Germinal center (tissue), 1 donor: Measurements from ENCODE around the gene METTL25B.
A peak's percentile ranks its signal among the peaks of the same experiment; 100 is the strongest.

Experiments used
- DNase-seq: peaks from one replicate; pipeline ENCODE4 v3.0.0; 2012; ENCODE audit warnings: mixed read lengths, low spot score

The METTL25B gene

DNA sequence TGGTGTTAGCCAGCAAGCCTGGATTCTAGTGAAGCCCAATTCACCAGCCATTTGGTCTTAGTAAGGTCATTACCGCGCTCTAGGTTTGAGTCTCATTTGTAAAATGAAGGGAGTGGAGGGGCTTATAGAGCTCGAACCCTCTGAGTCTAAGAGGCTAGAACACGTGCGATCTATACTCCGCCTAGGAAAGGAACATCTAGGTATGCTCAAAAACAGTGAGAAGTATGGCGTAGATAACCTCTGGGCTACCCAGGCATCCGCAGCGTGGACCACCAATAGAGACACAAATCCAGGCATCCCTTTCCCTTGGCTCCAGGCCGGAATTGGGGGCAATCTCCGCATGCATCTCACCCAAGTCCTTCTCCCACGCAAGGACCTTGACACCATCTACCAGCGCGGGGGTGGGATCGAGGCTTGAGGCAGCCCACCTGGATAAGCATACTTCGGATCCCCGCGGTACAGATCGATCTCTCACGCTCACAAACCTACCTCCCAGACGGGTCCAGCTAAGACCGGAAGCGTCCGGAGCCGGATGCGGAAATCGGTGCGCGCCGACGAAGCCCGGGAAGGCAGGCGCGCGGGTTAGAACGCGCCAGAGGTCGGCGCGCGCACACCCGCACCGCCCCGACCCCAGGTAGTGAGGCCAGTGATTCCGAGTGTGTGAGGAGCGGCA lies at the start of gene METTL25B:
Gene METTL25B, plus strand, starts transcription at position 544 of the 673 bp plus-strand sequence. CDS start 636 bp downstream, outside the sequence.
- DNase-seq, result no peak

GRCh38 chr1:156680056-156680455 lies 48.2 kb upstream of the METTL25B start:
- no peak for DNase-seq

GRCh38 chr1:156681196-156681960 lies 46.9 kb upstream of the METTL25B start:
- DNase-seq, result no peak

GRCh38 chr1:156682166-156682890 lies 45.9 kb upstream of the METTL25B start:
- no peak for DNase-seq

DNA sequence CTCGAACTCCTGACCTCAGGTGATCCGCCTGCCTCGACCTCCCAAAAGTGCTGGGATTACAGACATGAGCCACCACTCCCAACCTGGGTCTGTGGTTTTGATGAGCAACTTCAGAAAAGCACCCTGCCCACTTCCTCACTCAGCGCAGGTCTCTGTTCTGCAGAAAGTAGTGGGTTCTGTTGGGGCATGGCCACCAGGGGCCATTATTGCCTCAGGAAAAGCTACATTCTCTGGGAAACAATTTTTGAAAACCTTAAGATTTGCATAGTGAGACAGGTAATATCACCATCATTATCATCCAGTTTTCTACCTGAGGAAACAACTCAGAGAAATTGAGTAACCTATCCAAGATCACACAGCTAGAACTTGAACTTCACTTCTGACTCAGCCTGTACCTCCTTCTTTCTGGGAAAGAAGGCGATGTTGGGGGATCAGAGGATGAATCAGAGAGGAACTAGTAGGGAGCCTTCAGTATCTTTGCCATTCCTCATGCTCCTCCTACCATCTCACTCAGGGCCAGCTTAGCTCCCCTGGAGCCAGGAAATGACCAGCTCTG lies 44.0 kb upstream of the METTL25B start:
- DNase-seq, result no peak

GRCh38 chr1:156689035-156689952 lies 39.0 kb upstream of the METTL25B start:
- peak; percentile 88 for DNase-seq

- no peak for DNase-seq
Measured at GRCh38 chr1:156689953-156690674, 38.2 kb upstream of the METTL25B start.

DNA sequence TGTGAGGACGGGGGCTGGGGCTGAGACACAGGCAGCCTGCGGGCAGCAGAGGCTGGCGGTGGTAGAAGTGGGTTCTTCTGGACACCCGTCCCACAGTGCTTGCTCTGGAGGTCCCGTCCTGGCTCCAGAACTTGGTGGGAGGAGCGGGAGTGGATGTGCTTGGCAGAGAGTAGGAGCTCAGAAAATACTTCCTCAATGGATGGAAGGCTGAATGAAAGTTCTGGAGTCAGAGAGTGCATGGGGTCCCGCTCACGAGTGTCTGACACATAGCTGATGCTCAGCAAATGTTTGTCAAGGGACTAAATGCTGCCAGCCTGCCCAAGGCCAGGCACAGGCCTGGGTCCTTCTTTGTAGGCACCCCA lies 37.6 kb upstream of the METTL25B start:
- no peak for DNase-seq

DNA sequence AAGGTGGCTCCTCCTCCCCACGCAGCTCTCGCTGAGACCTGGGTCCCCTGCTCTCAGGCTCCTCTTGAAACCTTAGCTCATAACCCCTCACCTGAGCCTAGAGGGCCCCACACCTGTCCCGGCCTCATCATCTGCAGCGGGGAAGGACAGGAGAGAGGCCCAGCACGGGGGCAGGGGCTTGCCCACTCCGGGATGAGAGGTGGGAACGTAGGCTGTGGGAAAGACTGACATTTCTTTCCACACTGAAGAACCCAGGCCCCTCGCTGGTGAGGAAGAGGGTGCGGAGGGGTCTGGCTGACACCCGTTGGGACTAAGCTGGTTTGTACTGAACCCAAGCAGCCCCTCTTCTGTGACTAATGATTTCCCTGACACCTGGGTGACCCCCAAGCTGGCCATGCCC lies 37.1 kb upstream of the METTL25B start:
- no peak for DNase-seq

- DNase-seq, result no peak
Measured at GRCh38 chr1:156691665-156692440, 36.4 kb upstream of the METTL25B start.

DNA sequence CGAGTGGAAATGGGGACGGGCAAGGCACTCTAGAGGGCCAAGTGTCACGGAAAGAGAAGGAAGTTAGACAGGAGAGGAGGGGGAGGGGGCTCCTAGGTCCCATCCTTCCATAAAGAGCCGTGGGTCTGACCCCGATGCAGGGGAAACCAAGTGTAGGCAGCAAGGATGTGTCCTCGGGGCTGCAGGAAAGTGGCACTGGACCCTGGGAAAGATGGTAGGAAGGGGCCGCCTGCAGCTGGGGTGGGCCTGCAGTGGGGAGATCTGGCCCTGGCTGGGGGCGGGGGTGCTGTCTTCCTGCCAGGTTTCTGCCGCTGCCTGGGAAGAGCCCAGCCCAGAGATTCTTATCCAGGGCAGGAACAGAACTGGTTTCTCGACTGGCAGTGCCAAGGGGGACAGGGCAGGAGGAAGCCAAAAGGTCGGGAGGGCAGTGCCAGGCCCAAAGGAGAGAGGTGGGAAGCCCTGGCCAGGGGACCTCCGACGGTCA lies 35.8 kb upstream of the METTL25B start:
- DNase-seq, result no peak

GRCh38 chr1:156692925-156693847 lies 35.1 kb upstream of the METTL25B start:
- no peak for DNase-seq

DNA sequence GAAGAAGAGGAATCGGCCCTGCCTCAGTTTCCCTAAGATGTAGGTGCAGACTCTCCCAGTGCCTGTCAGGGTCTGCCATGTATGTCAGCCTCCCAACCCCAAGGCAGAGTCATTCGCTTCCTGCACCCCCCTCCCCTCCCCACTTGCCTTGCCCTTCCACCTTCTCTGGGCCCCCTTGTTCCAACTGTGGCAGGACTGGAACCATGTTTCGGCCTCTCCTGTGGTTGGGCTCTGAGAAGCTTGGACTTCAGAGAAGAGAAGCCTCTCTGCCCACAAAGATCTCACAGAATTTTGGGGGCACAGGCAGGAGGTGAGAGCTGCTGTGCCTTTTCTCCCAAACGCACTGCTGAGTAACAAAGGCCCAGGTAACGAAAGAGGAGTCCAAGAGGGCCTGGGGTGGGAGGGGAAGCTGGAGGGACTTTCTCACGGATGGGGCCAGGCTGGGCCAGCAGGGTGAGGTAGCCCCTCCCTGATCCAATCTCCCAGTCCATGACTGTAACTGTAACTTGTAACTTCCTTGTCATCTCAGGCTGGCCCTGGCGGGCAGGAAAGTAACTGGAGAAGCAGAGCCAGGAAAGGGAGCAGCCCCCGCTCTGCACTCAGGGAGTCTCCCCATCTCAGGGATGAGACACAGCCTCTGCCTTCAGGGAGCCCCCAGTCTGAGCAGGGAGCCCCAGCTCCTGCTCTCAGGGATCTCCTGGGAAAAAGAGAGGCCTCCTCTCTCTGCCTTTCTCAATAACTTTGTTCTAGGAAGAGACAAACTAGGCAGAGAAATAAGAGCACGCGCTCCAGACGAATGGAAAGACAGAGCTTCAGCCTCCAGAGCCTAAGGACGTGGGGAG lies 34.2 kb upstream of the METTL25B start:
- no peak for DNase-seq

GRCh38 chr1:156694690-156694962 lies 33.6 kb upstream of the METTL25B start:
- no peak for DNase-seq

DNA sequence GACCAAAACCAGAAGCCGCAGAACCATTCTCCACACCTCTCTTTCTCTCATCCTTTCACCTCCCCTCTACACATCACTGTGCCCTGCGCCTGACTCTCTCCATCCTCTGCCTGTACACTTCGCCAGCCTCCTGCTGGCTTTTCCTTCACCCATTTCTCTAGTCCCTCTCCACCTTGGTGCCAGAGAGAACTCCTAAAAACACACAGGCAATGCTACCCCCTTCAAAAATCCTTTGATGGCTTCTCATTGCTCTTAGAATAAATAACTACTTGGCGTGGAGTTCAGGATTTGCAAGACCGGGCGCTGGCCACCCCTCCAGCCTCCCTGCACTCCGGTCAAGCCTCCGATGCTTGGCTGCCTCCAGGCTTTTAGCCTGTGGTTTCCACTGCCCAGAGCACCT lies 31.5 kb upstream of the METTL25B start:
- no peak for DNase-seq

DNA sequence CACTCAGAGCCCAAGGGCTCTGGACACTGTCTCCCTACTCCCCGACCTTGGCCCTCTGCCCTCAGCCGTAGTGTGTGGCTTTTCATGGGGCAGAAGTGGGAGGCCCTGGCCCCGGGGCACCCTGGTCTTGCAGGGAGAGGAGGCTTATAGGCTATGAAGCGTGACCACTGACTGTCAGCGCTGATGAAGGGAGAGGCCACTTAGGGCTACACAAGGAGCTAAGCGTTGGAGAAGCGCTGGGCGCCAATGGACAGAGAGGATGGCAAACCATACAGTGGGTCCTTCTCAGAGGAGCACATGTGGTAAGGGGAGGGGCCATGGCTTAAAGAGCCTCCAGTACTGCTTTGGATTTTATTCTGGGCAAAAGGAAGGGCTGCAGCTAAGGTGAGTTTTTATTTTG lies 30.8 kb upstream of the METTL25B start:
- no peak for DNase-seq

GRCh38 chr1:156698995-156699394 lies 29.3 kb upstream of the METTL25B start:
- DNase-seq, result no peak
